Measurements from ENCODE around the gene ADPRHL1.

ADPRHL1 gene

DNA sequence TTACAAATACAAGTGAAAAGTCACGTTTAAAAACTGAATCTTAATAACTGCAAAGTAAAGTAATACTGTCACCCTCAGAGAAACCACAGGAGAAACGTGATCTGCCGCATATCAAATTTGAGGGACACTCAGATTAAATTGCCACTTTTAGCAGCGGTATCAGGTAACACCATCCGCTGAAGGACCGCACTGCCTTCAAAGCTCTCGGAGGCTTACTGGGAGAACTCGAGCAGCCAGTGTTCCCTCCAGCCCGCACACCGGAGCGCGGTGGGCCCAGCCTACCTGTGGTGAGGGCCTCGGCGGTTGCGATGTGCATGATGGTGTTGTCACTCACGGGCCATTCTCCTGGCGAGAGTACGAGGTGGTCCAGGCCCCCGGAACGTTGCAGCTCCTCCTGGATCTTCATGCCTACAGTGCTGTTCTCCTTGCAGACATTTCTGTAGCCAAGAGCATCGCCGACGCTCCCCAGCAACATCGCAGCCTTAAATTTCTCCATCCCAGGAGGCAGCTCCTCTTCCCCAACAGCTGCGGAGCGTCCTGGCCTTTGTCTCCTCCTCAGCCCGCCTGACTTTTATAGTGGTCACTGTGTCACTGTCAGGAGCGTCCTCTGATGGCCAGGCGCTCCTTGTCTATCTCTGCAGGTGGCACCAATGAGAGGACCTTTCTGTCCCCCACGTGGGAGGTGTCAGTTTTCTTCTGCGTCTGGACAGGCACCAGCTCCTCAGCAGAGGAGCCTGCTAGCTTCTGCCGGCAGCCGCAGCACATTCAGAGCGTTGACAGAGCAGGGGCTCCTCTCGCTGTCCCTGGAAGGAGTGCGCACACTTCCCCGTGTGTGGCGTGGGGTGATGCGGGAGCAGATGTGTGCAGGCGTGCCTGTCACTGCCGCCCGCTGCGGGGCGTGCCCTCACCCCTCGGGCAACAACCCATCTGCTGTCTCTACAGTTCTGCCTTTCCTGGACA is at the start of gene ADPRHL1:
TSS of gene ADPRHL1 (minus strand) at position 547 of the 960 bp plus-strand sequence. CDS start at position 496, 51 bp downstream.
- no peak for DNase-seq (ENCODE audit: low read depth)

DNA sequence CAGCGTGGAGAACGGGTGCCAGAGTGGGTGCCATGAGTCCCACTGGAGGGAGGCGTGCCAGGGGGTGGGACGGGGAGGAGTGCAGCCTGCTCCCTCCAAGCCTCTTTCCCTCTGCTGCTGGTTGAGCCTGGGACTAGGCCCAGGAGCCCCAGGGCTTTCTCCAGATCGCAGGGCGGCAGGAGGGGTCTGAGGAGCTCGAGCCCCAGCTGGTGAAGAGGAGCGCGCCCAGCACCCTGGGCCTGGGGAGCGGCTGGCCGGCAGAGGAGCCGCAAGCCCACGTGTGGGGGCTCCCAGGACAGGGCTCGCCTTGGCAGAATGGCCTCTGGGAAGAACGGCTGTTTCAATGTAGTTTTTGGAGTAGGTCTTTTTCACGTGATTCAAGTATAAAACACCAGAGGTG is 49.4 kb upstream of the ADPRHL1 start:
- DNase-seq (ENCODE audit: low read depth) = no peak

GRCh38 chr13:113500530-113501265 is 47.4 kb upstream of the ADPRHL1 start:
- no peak for DNase-seq (ENCODE audit: low read depth)

DNA sequence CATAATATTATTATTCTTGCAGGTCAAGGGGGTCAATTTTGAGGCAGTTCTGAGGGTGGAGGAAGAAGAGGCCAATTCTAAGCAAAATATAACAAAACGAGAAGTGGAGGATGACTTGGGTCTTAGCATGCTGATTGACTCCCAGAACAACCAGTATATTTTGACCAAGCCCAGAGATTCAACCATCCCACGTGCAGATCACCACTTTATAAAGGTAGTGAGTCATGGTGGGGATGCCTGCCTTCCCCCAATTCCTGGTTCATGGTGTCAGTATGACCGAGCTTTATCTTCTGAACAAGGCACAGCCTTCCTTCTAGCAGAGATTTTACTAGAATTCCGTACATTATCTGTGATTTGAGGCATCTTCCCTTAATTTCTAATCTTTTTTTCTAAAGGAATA is 46.6 kb upstream of the ADPRHL1 start:
- DNase-seq (ENCODE audit: low read depth) = peak; percentile 62

DNA sequence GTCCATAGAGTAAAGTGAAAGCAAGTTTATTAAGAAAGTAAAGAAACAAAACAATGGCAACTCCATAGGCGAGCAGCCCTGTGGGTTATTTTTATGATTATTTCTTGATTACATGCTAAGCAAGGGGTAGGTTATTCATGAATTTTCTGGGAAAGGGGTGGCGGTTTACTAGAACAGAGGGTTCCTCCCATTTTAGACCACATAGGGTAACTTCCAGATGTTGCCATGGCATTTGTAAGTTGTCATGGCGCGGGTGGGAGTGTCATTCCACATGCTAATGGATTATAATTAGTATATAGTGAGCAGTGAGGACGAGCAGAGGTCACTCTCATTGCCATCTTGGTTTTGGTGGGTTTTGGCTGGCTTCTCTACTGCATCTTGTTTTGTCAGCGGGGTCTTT is 45.6 kb upstream of the ADPRHL1 start:
- no peak for DNase-seq (ENCODE audit: low read depth)

DNA sequence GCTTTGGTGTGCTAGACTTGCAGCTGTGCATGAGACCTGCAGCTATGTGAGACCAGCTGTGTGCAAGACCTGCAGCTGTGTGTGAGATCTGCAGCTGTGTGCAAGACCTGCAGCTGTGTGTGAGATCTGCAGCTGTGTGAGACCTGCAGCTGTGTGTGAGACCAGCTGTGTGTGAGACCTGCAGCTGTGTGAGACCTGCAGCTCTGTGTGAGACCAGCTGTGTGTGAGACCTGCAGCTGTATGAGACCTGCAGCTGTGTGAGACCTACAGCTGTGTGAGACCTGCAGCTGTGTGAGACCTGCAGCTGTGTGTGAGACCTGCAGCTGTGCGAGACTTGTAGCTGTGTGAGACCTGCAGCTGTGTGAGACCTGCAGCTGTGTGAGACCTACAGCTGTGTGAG is 43.9 kb upstream of the ADPRHL1 start:
- DNase-seq (ENCODE audit: low read depth) = no peak

GRCh38 chr13:113495494-113496210 is 42.4 kb upstream of the ADPRHL1 start:
- DNase-seq (ENCODE audit: low read depth) = peak; percentile 63

DNA sequence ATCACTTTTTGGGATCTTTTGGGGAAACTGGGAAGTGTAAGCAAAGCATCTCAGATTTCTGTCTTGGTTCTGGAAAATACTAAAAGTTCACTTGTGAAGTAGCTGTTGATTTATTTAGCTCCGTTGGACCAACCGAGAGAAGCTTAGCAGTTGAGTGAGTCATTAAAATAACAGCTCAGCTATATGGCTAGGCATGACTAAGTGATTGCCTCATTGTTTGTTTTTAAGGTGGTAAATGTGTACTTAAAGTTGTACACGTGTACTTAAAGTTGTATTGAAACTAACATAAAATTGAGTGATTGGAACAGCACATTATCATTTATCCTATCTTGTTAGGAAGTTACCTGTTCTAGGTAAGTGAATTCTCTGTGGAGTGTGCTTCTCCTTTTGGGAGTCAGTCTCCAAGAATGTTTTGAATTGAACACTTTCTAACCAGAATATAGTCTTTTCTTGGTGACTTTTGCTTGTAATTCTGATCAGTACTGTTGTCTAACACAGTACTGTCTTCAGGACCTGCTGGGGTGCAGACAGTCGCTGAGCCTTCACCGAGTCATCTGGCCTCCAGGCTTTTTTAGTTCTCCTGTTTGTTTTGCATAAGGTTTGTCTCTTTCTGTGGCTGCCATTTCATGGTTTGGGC is 40.1 kb upstream of the ADPRHL1 start:
- DNase-seq (ENCODE audit: low read depth) = peak; percentile 98

DNA sequence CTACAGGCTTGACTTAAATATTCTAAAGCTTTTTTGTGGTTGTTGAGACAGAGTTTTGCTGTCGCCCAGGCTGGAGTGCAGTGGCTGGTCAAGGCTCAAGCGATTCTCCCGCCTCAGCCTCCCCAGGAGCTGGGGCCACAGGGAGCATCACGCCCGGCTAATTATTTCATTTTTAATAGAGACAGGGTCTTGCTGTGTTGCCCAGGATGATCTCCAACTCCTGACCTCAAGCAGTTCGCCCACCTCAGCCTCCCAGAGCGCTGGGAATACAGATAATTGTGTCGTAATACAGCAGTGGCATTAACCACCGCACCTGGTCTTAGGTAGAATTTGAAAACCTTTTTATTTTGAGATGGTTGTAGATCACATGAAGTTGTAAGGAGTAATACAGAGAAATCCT is 38.7 kb upstream of the ADPRHL1 start:
- DNase-seq (ENCODE audit: low read depth) = no peak

DNA sequence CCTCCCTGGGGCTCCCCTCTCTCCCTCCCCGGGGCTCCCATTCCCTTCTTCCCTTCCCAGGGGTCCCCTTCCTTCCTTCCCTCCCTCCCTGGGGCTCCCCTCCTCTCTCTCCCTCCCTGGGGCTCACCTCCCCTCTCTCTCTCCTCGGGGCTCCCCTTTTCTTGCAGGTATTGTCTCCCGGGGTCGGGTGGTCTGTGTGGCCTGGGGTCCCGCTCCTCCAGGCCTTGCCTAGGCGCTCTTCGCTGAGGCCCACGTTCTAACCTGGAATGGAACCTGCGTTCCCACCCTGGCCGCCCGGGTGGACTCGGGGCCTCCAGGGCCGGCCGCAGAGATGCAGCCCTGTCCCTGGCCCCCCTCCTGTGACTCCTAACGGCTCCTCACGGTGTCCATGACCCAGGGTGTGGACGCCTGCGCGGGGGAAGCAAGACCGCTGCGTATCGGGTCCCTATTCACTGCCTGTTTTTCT is 38.2 kb upstream of the ADPRHL1 start:
- peak; percentile 41 for DNase-seq (ENCODE audit: low read depth)

- peak; percentile 97 for DNase-seq (ENCODE audit: low read depth)
These were observed 37.5 kb upstream of the ADPRHL1 start, which contains the start of gene DCUN1D2 for GRCh38 chr13:113490496-113491417. TSS of gene DCUN1D2 (minus strand) at chr13:113490711. CDS start at chr13:113490669, 42 bp downstream.

GRCh38 chr13:113489549-113490495 is 36.5 kb upstream of the ADPRHL1 start:
- DNase-seq (ENCODE audit: low read depth) = peak; percentile 68

GRCh38 chr13:113489171-113489548 is 35.9 kb upstream of the ADPRHL1 start:
- no peak for DNase-seq (ENCODE audit: low read depth)

DNA sequence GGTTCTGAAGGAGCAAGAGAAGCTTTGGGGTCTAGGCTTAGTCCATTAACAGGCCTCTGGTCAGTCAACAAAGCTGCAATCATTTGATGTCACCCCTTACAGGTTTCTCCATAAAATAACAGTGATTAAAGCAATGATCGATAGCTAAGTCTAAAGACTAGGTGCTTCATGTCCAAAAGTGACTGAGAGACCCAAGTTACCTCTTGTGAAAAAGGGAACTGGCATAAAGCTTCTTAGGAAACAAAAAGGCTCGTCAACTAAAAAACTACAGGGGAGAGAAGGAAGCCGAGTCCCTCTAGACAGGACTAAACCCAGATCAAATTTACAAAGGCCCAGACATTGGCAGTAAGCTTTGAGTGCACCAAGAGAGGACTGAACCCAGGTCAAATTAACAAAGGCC is 35.0 kb upstream of the ADPRHL1 start:
- no peak for DNase-seq (ENCODE audit: low read depth)

GRCh38 chr13:113486698-113487097 is 33.4 kb upstream of the ADPRHL1 start:
- DNase-seq (ENCODE audit: low read depth) = no peak

- no peak for DNase-seq (ENCODE audit: low read depth)
These were observed 32.3 kb upstream of the ADPRHL1 start for GRCh38 chr13:113485545-113485944.

GRCh38 chr13:113483504-113484293 is 30.4 kb upstream of the ADPRHL1 start:
- DNase-seq (ENCODE audit: low read depth) = no peak

DNA sequence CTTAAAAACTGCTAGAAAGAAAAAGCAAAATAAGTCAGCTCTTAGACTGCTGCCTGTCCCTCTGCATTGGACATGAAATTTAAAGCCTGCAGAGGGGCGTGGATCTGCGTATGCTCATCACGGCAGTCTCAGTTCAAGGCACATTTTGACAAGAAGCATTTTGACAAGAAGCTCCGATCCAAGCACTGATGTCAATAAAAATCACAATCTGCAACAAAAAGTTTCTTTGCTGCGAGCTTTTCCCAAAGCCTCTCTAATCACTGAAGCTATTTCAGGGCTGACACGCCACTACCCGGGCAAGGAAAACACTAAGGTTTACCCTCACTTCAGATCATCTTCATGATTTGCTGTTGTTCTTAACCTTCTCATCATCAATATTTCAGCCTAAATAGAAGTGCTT is 29.8 kb upstream of the ADPRHL1 start:
- no peak for DNase-seq (ENCODE audit: low read depth)

GRCh38 chr13:113479179-113479578 is 25.9 kb upstream of the ADPRHL1 start:
- no peak for DNase-seq (ENCODE audit: low read depth)
